Sciatic nerve (tissue), 2 donors: ENCODE results near the gene DDR1. TPM values are rescaled to one million over a fixed set of nuclear protein-coding genes. Genes with fewer than 3 reads are reported as not detected.
"Not testable (repeated sequence)": the region's sequence is repeated elsewhere in the genome, so short reads cannot be mapped to it uniquely, and the experiment has no call there.

ENCODE experiments used
- ATAC-seq: fragments of 200-7000 bp; cut with Tn5 transposase; one replicate; pipeline ENCODE4 v1.9.1; 2020; ENCODE audit warnings: mild to moderate bottlenecking, moderate library complexity
- DNase-seq: peaks from one replicate; pipeline ENCODE4 v3.0.0-alpha.2; 2020; ENCODE audit warnings: low spot score
- intact Hi-C: fragments of 100-400 bp; cut with DNase I; formaldehyde crosslinking; loops from one replicate; pipeline ENCODE4 v1.14.2; 2022
- total RNA-seq: library from RNA; stranded (reverse); fragmentation: NEBNext Ultra II Directional; extraction: Animal tissue kit (Norgen Biotek cat#: 25700); gene quantifications from one replicate; pipeline ENCODE4 v1.2.1, GENCODE V29; 2021
- donor health status: DM: no; HTN: no; CAD: no.
- donor health status: DM: no; HTN: no; CAD: no.

Gene DDR1
- total RNA-seq, 1 donor from 2014 or later, result 93.5 TPM

GRCh38 chr6:30889921-30890645, 5.8 kb downstream of the DDR1 start:
- peak; percentile 70 for DNase-seq
- intact Hi-C loops, result no loop called here
- ATAC-seq, result peak; percentile 59

- ATAC-seq (no peak), DNase-seq (peak; percentile 49)
- intact Hi-C loops, result no loop called here
Observed at GRCh38 chr6:30890646-30891449, 6.5 kb downstream of the DDR1 start.

GRCh38 chr6:30891450-30891723, 7.1 kb downstream of the DDR1 start:
- DNase-seq (no peak), ATAC-seq (no peak)
- intact Hi-C loops, result no loop called here

GRCh38 chr6:30891816-30892538, 7.7 kb downstream of the DDR1 start:
- intact Hi-C loops, result no loop called here
- no peak for ATAC-seq
- peak; percentile 47 for DNase-seq

- DNase-seq (peak; percentile 43), ATAC-seq (no peak)
- intact Hi-C loops, result no loop called here
Observed at GRCh38 chr6:30893001-30893591, 8.8 kb downstream of the DDR1 start.

- DNase-seq, result no peak
- intact Hi-C loops, result no loop called here
- ATAC-seq, result no peak
Observed at GRCh38 chr6:30893666-30894065, 9.3 kb downstream of the DDR1 start.

- intact Hi-C loops, result no loop called here
- no peak for DNase-seq
- ATAC-seq, result no peak
Observed at GRCh38 chr6:30894381-30894780, 10.1 kb downstream of the DDR1 start.

- no peak for ATAC-seq
- intact Hi-C loops, result no loop called here
Observed at GRCh38 chr6:30894935-30895334, 10.6 kb downstream of the DDR1 start.

GRCh38 chr6:30895343-30895742, 11.0 kb downstream of the DDR1 start:
- intact Hi-C loops, result no loop called here
- DNase-seq (no peak), ATAC-seq (no peak)

More at GRCh38 chr6:30894935-30895334, 10.6 kb downstream of the DDR1 start:
- no peak for DNase-seq

GRCh38 chr6:30896541-30896940, 12.2 kb downstream of the DDR1 start:
- DNase-seq (no peak), ATAC-seq (no peak)
- intact Hi-C loops, result no loop called here

GRCh38 chr6:30897882-30898281, 13.6 kb downstream of the DDR1 start:
- intact Hi-C loops, result no loop called here
- ATAC-seq, result no peak
- no peak for DNase-seq

GRCh38 chr6:30898750-30899360, 14.5 kb downstream of the DDR1 start:
- no peak for DNase-seq
- intact Hi-C loops, result no loop called here

GRCh38 chr6:30900863-30901417, 16.6 kb downstream of the DDR1 start:
- intact Hi-C loops, result no loop called here
- no peak for DNase-seq
- ATAC-seq, result no peak

More at GRCh38 chr6:30898750-30899360, 14.5 kb downstream of the DDR1 start:
- ATAC-seq, result no peak

- no peak for ATAC-seq
- intact Hi-C loops, result no loop called here
- DNase-seq, result no peak
Observed at GRCh38 chr6:30901436-30901835, 17.1 kb downstream of the DDR1 start.

- DNase-seq, intact Hi-C loops, ATAC-seq: not testable (repeated sequence)
Observed at GRCh38 chr6:30902196-30902595, 17.9 kb downstream of the DDR1 start.

- ATAC-seq (no peak), DNase-seq (no peak)
- intact Hi-C loops, result no loop called here
Observed at GRCh38 chr6:30902709-30903108, 18.4 kb downstream of the DDR1 start.

- ATAC-seq, result no peak
- intact Hi-C loops, result no loop called here
- DNase-seq, result no peak
Observed at GRCh38 chr6:30903236-30903635, 18.9 kb downstream of the DDR1 start.

GRCh38 chr6:30907290-30907757, 23.0 kb downstream of the DDR1 start:
- intact Hi-C loops, DNase-seq, ATAC-seq: not testable (repeated sequence)
